D721Med (cell line): ENCODE results near the gene FOXO3.

Experiments used
- DNase-seq: peaks from one replicate; pipeline ENCODE4 v3.0.0; 2011; ENCODE audit warnings: low spot score; ENCODE audit not compliant: insufficient read length
- FAIRE-seq: peaks from 2 replicates; lab custom pipeline; 2011; peaks lifted over from hg19 to GRCh38; lab: Jason Lieb, UNC
- CTCF ChIP-seq: IDR thresholded peaks from 2 replicates; pipeline ENCODE4 v1.5.1; 2012; ENCODE audit warnings: mild to moderate bottlenecking, control low read depth; ENCODE audit not compliant: insufficient read depth; ENCODE audit errors: missing control alignments

FOXO3 gene

DNA sequence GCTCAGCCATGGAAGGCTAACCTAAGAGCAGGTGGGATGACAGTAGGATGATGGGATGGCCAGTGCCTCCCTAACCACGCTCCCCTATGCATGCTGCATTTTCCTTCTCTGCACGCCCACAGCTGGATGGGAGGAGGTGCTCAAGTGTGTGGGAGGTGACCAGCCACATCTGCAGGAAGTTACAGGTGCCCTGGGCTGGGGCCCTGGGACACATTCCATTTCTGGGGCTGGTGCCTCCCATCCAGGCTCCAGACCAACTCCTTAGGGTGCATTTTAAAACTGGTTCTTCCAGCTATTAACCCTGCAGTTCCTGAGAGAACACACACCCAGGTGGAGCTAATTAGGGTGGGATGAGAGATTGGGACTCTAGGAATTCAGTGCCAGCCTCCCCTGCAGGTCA lies 152.2 kb downstream of the FOXO3 start:
- FAIRE-seq, result no peak
- TF ChIP-seq CTCF, result no peak
- no peak for DNase-seq

DNA sequence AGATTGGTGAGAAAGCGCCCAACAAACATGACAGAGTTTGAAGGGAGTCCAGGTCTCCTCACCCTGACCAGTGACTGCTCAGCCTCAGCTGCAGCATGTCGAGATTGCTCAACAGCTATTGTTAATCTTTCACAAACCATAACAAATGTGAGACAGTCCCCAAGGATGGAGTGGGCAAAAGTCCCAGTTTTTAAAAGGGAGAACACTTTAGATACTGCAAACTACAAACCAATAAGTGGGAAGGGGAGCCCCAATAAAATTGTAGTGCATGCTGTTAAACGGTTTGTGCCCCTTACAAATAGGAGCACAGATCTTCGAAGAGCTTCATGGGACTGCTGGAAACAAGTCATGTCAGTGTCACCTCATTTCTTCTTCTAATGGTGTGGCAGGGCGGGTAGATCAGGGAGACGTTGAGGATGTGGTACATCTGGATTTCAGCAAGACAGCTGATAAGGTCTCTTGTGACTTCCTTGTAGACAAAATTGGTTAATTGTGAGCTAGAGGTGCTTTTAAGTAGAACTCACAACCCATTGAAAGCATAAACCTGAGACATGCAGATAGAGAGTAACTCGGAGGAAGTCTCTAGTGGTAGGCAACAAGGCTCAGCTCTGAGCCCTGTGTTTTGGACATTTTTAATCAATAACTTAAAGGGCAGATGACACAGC lies 153.5 kb downstream of the FOXO3 start:
- TF ChIP-seq CTCF, result no peak
- FAIRE-seq, result no peak
- no peak for DNase-seq

- TF ChIP-seq CTCF, result no peak
- DNase-seq (no peak), FAIRE-seq (no peak)
Measured at GRCh38 chr6:108714766-108715414, 154.2 kb downstream of the FOXO3 start.

DNA sequence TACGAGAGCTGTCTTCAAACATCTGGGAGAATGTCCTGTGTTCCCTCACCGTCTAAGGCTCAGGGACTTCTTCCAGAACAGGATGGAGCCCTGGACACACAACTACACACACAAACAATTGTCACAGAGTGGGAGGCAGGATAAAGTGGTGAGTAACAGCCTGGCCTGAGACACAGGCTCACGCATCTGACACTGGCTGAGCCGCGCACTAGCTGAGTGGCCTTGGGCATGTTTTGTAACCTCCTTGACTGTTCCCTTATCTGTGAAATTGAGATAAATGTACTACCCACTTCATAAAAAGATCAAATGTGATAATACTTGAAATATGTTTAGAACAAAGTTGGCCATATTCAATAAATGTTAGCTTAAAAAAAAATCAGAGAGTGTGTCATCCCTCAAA lies 155.1 kb downstream of the FOXO3 start:
- FAIRE-seq (no peak), DNase-seq (no peak)
- TF ChIP-seq CTCF, result no peak

DNA sequence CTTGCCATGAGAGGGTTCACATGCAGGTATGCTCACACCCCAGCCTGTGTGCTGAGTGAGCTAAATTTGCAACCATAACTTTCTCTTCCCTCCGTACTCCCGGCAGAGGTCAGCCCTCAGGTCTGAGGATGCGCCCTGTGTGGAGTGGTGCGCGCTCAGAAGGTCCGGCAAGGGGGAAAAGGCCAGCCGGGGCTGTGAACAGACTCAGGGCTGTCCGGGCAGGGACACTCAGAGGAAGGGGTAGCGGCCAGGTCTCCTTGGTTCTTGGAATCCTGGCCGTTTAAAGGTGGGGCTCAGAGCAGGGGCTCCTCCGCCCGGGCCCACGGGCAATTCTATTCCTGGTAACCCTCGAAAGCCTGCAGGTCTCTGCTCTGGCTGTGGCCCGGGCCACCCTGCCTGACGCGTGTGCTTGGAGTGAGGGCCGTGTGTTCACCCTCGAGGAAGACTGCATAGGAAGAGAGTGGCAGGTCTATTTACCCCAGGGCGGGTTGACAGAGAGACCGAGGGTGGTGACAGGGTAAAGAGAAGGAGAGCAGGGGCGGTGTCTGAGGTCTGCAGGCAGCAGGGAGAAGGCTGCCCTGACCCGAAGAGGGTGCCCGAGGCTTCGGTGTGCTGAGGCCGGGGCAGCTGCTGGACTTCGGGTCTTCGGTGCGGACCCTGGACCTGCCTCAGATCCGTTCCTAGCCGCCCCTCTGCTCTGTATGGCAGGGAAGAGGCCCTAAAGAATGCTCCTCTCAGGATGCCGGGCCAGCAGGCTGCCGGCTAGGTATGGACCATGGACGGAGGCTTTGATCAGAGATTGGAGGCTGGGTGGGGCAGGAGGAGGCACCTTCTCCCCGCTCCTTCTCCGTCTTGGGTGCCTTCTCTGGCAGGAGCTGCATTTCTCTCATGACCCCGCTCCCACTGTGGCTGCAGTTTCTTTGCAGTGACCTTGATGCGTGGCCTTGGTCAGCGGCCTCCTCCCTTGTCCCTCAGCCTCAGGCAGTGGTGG lies 156.4 kb downstream of the FOXO3 start:
- DNase-seq (no peak), FAIRE-seq (no peak)
- TF ChIP-seq CTCF, result no peak

DNA sequence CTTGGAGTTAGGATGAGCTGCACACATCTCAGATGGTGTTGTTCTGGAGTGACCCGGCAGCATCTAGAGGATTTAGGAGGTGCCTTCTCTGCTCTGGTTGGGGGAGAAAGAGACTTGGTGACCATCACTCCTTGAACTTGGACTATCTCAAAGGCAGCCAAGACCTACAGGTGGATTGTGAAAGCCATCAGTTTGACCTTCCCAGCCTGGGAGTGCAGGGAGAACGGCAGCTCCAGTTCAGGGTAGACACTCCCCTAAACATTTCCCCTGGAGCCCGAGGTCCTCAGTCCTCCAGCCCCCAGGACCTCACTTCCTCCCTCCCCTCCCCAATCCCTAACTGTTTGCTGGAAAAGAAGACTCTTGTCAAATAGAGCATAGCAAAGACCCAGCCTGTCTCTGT lies 158.8 kb downstream of the FOXO3 start:
- no peak for FAIRE-seq
- DNase-seq, result no peak
- no peak for TF ChIP-seq CTCF

GRCh38 chr6:108720827-108721226 lies 160.1 kb downstream of the FOXO3 start:
- FAIRE-seq (no peak), DNase-seq (no peak)

More at GRCh38 chr6:108720827-108721226, 160.1 kb downstream of the FOXO3 start:
- no peak for TF ChIP-seq CTCF
